GM18867 (cell line): ENCODE data around the gene OR2M2.

ENCODE experiments used
- ATAC-seq: cut with Tn5 transposase; IDR thresholded peaks from one replicate; pipeline ENCODE4 v1.9.1; 2021; ENCODE audit warnings: mild to moderate bottlenecking, moderate library complexity; ENCODE audit not compliant: unreplicated experiment

The OR2M2 gene

GRCh38 chr1:248174521-248174920, at the start of gene OR2M2:
Gene OR2M2 (plus strand): TSS chr1:248174821. CDS start chr1:248179986, 5,165 bp downstream.
- ATAC-seq: no peak

- ATAC-seq: no peak
These were observed 47.0 kb upstream of the OR2M2 start for GRCh38 chr1:248127653-248128052.

- no peak for ATAC-seq
These were observed 37.8 kb upstream of the OR2M2 start for GRCh38 chr1:248136811-248137210.

- no peak for ATAC-seq
These were observed 33.8 kb upstream of the OR2M2 start for GRCh38 chr1:248140846-248141245.

- ATAC-seq: no peak
These were observed 31.3 kb upstream of the OR2M2 start for GRCh38 chr1:248143311-248143710.

- ATAC-seq: no peak
These were observed 30.0 kb upstream of the OR2M2 start, which contains the start of gene OR2M5 for GRCh38 chr1:248144513-248145198. Gene OR2M5 (plus strand): TSS chr1:248145148. CDS start chr1:248145148, 0 bp downstream.

GRCh38 chr1:248152056-248152827, 22.4 kb upstream of the OR2M2 start:
- ATAC-seq: peak; percentile 53

GRCh38 chr1:248155927-248156326, 18.7 kb upstream of the OR2M2 start:
- ATAC-seq: peak; percentile 47

- ATAC-seq: no peak
These were observed 15.9 kb upstream of the OR2M2 start for GRCh38 chr1:248158758-248159157.

- no peak for ATAC-seq
These were observed 10.6 kb upstream of the OR2M2 start for GRCh38 chr1:248164031-248164430.

GRCh38 chr1:248165186-248165585, 9.4 kb upstream of the OR2M2 start:
- ATAC-seq: no peak

GRCh38 chr1:248183996-248184395, 9.4 kb downstream of the OR2M2 start:
- ATAC-seq: peak; percentile 68

- no peak for ATAC-seq
These were observed 12.7 kb downstream of the OR2M2 start for GRCh38 chr1:248187363-248187762.

- no peak for ATAC-seq
These were observed 14.4 kb downstream of the OR2M2 start for GRCh38 chr1:248189026-248189425.

GRCh38 chr1:248194117-248194516, 19.5 kb downstream of the OR2M2 start:
- no peak for ATAC-seq

- no peak for ATAC-seq
These were observed 22.3 kb downstream of the OR2M2 start, which contains the start of gene OR2M3 for GRCh38 chr1:248196965-248197364. Gene OR2M3 (plus strand): TSS chr1:248197265. CDS start chr1:248203068, 5,803 bp downstream.

- ATAC-seq: no peak
These were observed 41.3 kb downstream of the OR2M2 start for GRCh38 chr1:248215880-248216279.

- no peak for ATAC-seq
These were observed 50.9 kb downstream of the OR2M2 start for GRCh38 chr1:248225537-248225936.

- ATAC-seq: no peak
These were observed 54.8 kb downstream of the OR2M2 start for GRCh38 chr1:248229360-248229908.
